Heart left ventricle (tissue), 13 donors: Measurements from ENCODE around the gene CD40.

Experiments
- CTCF ChIP-seq, 12 donors: fragments of 200-600 bp; sonication (generic) in 4 of 12; IDR thresholded peaks; one replicate each; pipeline versions ENCODE4 v1.5.0 to v1.8.0; 2018 to 2022; ENCODE audit warnings: antibody characterized with exemption in 12 of 12, mild to moderate bottlenecking in 5 of 12
- POLR2A ChIP-seq, 2 donors: fragments of 450-650 bp; IDR thresholded peaks; one replicate each; pipeline ENCODE4 v1.6.1; 2017; ENCODE audit warnings: antibody characterized with exemption in 2 of 2, mild to moderate bottlenecking in 2 of 2, moderate library complexity in 2 of 2
- donor health status: ischemic (EF 13 %, LVEDD 7.1; RV severe dilation, severe dysfunction).
- donor health status: DM: no; HTN: yes; CAD: no.
- donor health status: DM: no; HTN: no; CAD: no.
- donor health status: ischemic (EF 25% LVEDD 6.9; RV normal size, moderate dysfunction).
- donor health status: ischemic (EF 25% LVEDD 5.7; RV mildly dilated, moderate dysfunction).
- donor health status: ischemic (EF 35%, LVEDD 5.7; RV mildly dilated, moderate dysfunction).
- donor health status: nonischemic (EF 11% LVEDD 7.7; RV severe dilation, severe dysfunction).
- donor health status: DM: yes; HTN: yes; CAD: no.
- donor health status: PGD.
- donor health status: ischemic (EF 29% LVEDD 5.4; RV normal size, mild dysfunction).
- donor health status: nonischemic (EF 23%, LVEDD 6.1; RV moderate dilation, normal function).

GRCh38 chr20:46173652-46174468 lies 55.7 kb downstream of the CD40 start:
- TF ChIP-seq CTCF (IDR thresholded peaks at IDR 0.05): no peak
- TF ChIP-seq POLR2A (IDR thresholded peaks at IDR 0.05): no peak
